Mammary epithelial cell (primary cell): ENCODE results near the gene CELF5.

Source experiments
- EZH2 ChIP-seq: IDR thresholded peaks from 2 replicates; pipeline ENCODE4 v1.6.1; 2012; ENCODE audit warnings: low read length, inconsistent platforms, borderline replicate concordance
- TF ChIP-seq, protein P1 (sequence below), 2 donors: IDR thresholded peaks in 1 of 2; conservative IDR thresholded peaks in 1 of 2; 2 replicates each; pipeline ENCODE4 v1.5.1; 2011 to 2012; ENCODE audit warnings: inconsistent platforms in 2 of 2, low read length in 2 of 2, mild to moderate bottlenecking in 2 of 2, control low read depth in 1 of 2, low read depth in 1 of 2; ENCODE audit not compliant: insufficient read depth in 1 of 2; ENCODE audit errors: extremely low read depth in 1 of 2

DNA sequence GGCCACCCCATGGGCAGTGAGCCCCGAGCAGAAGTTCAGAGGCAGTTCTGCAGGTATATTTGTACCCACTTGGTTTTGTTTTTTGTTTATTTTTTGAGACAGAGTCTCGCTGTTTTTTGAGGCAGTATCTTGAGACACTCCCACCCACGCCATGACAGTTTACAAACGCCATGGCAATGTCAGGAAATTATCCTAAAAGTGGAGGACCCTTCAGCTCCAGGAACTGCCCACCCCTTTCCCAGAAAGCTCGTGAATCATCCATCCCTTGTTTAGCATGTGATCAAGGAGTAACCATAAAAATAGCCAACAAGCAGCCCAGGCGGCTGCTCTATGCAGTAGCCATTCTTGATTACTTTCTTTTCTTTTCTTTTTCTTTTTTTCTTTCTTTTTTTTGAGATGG is 41.0 kb downstream of the CELF5 start:
- TF ChIP-seq, protein P1, sequence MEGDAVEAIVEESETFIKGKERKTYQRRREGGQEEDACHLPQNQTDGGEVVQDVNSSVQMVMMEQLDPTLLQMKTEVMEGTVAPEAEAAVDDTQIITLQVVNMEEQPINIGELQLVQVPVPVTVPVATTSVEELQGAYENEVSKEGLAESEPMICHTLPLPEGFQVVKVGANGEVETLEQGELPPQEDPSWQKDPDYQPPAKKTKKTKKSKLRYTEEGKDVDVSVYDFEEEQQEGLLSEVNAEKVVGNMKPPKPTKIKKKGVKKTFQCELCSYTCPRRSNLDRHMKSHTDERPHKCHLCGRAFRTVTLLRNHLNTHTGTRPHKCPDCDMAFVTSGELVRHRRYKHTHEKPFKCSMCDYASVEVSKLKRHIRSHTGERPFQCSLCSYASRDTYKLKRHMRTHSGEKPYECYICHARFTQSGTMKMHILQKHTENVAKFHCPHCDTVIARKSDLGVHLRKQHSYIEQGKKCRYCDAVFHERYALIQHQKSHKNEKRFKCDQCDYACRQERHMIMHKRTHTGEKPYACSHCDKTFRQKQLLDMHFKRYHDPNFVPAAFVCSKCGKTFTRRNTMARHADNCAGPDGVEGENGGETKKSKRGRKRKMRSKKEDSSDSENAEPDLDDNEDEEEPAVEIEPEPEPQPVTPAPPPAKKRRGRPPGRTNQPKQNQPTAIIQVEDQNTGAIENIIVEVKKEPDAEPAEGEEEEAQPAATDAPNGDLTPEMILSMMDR (conservative IDR thresholded peaks at IDR 0.05 in 1 of 2, IDR thresholded peaks at IDR 0.05 in 1 of 2; ENCODE audit: extremely low read depth in 1 of 2, insufficient read depth in 1 of 2, low read depth in 1 of 2, low read length in 2 of 2): no peak
- no peak for TF ChIP-seq EZH2
